GM23338 (cell line): Measurements from ENCODE around the gene DIP2C. TPM values are rescaled to one million over a fixed set of nuclear protein-coding genes. Genes with fewer than 3 reads are reported as not detected.

Experiments
- ATAC-seq: fragments of 200-7000 bp; cut with Tn5 transposase; 3 replicates; pipeline ENCODE4 v1.9.1; 2020
- DNase-seq: peaks from one replicate; pipeline ENCODE4 v3.0.0-alpha.2; 2015; ENCODE audit warnings: low spot score
- H2AFZ ChIP-seq: fragments of 200-600 bp; sonication (generic); 2 replicates; pipeline ENCODE4 v1.8.0; 2016; ENCODE audit warnings: antibody characterized with exemption, mild to moderate bottlenecking, moderate library complexity
- H3F3A ChIP-seq: fragments of 200-600 bp; sonication (generic); replicated peaks from 2 replicates; pipeline ENCODE4 v1.8.0; 2017; ENCODE audit warnings: antibody characterized with exemption, mixed run types, low read depth
- H3K27ac ChIP-seq: fragments of 200-600 bp; sonication (generic); 2 replicates; pipeline ENCODE4 v1.6.1; 2016; ENCODE audit warnings: low read depth
- H3K27me3 ChIP-seq: fragments of 200-600 bp; sonication (generic); 2 replicates; pipeline ENCODE4 v1.8.0; 2016; ENCODE audit warnings: mild to moderate bottlenecking, mixed run types, moderate library complexity; ENCODE audit not compliant: insufficient read depth
- H3K36me3 ChIP-seq: fragments of 200-600 bp; sonication (generic); 2 replicates; pipeline ENCODE4 v1.8.0; 2016; ENCODE audit warnings: mild to moderate bottlenecking; ENCODE audit not compliant: insufficient read depth
- H3K4me1 ChIP-seq: fragments of 200-600 bp; sonication (generic); 2 replicates; pipeline ENCODE4 v1.8.0; 2016; ENCODE audit warnings: mild to moderate bottlenecking, moderate library complexity; ENCODE audit not compliant: insufficient read depth
- H3K4me2 ChIP-seq: fragments of 200-600 bp; sonication (generic); 2 replicates; pipeline ENCODE4 v1.7.1; 2017; ENCODE audit warnings: mixed run types
- H3K4me3 ChIP-seq: fragments of 200-600 bp; sonication (generic); 2 replicates; pipeline ENCODE4 v1.6.1; 2016; ENCODE audit warnings: mixed run types
- H3K79me2 ChIP-seq: fragments of 200-600 bp; sonication (generic); replicated peaks from 2 replicates; pipeline ENCODE4 v1.8.0; 2017; ENCODE audit warnings: mild to moderate bottlenecking; ENCODE audit not compliant: insufficient read depth
- H3K9me2 ChIP-seq: fragments of 200-600 bp; sonication (generic); 2 replicates; pipeline ENCODE4 v1.8.0; 2017; ENCODE audit not compliant: insufficient read depth
- H4K20me1 ChIP-seq: fragments of 200-600 bp; sonication (generic); replicated peaks from 2 replicates; pipeline ENCODE4 v1.8.0; 2017; ENCODE audit warnings: mild to moderate bottlenecking; ENCODE audit not compliant: insufficient read depth
- H3K27ac Mint-ChIP-seq: 2 replicates; pipeline ENCODE4 v1.8.0; 2020; ENCODE audit warnings: inconsistent platforms, mild to moderate bottlenecking, moderate library complexity, mixed read lengths
- H3K27me3 Mint-ChIP-seq: 3 replicates; pipeline ENCODE4 v1.8.0; 2022; ENCODE audit warnings: low read depth, mild to moderate bottlenecking, moderate library complexity, mixed read lengths, inconsistent platforms; ENCODE audit not compliant: insufficient read depth, poor library complexity
- H3K36me3 Mint-ChIP-seq: 3 replicates; pipeline ENCODE4 v1.8.0; 2021; ENCODE audit warnings: low read depth, mild to moderate bottlenecking, inconsistent platforms, moderate library complexity, mixed read lengths
- H3K4me1 Mint-ChIP-seq: 3 replicates; pipeline ENCODE4 v1.8.0; 2020; ENCODE audit warnings: mild to moderate bottlenecking, inconsistent platforms, mixed read lengths
- H3K4me3 Mint-ChIP-seq: 3 replicates; pipeline ENCODE4 v1.8.0; 2021; ENCODE audit warnings: moderate library complexity, mild to moderate bottlenecking, inconsistent platforms, mixed read lengths
- H3K9me3 Mint-ChIP-seq: 3 replicates; pipeline ENCODE4 v1.8.0; 2020; ENCODE audit warnings: moderate library complexity, mild to moderate bottlenecking, inconsistent platforms, mixed read lengths
- CREB1 ChIP-seq: fragments of 250-450 bp; sonication (Bioruptor Pico); IDR thresholded peaks from 2 replicates; pipeline ENCODE4 v1.5.0; 2020; ENCODE audit warnings: low read depth, mild to moderate bottlenecking, moderate library complexity
- ETS1 ChIP-seq: IDR thresholded peaks from 2 replicates; pipeline ENCODE4 v1.6.1; 2016; ENCODE audit warnings: antibody characterized with exemption
- EZH2 ChIP-seq: fragments of 200-600 bp; sonication (generic); IDR thresholded peaks from one replicate; pipeline ENCODE4 v1.8.0; 2017; ENCODE audit warnings: antibody characterized with exemption, mild to moderate bottlenecking, low read depth; ENCODE audit not compliant: unreplicated experiment
- JUNB ChIP-seq: IDR thresholded peaks from one replicate; pipeline ENCODE4 v1.6.1; 2016; ENCODE audit warnings: antibody characterized with exemption; ENCODE audit not compliant: unreplicated experiment
- POLR2AphosphoS5 ChIP-seq: IDR thresholded peaks from 2 replicates; pipeline ENCODE4 v1.6.1; 2016; ENCODE audit warnings: antibody characterized with exemption, low read depth
- STAT1 ChIP-seq: IDR thresholded peaks from one replicate; pipeline ENCODE4 v1.6.1; 2016; ENCODE audit warnings: antibody characterized with exemption; ENCODE audit not compliant: unreplicated experiment
- ZNF114 ChIP-seq: fragments of 250-450 bp; sonication (Bioruptor Pico); IDR thresholded peaks from 2 replicates; pipeline ENCODE4 v1.5.0; 2020; ENCODE audit warnings: mild to moderate bottlenecking, moderate library complexity
- ZNF331 ChIP-seq: fragments of 250-450 bp; sonication (Bioruptor Pico); IDR thresholded peaks from 2 replicates; pipeline ENCODE4 v1.5.0; 2020; ENCODE audit warnings: low read depth, mild to moderate bottlenecking, moderate library complexity
- ZNF462 ChIP-seq: fragments of 250-450 bp; sonication (Bioruptor Pico); IDR thresholded peaks from 2 replicates; pipeline ENCODE4 v1.5.0; 2020; ENCODE audit warnings: mild to moderate bottlenecking, moderate library complexity
- polyA plus RNA-seq: library from polyadenylated mRNA; unstranded; fragments of >200 nt; fragmentation: Nextera tagmentation; extraction: Ambion mirVana; gene quantifications from 2 replicates; pipeline ENCODE4 v1.2.1, GENCODE V29; 2016
- total RNA-seq: library from RNA; depleted of rRNA; stranded (reverse); fragments of >200 nt; shearing (Covaris generic); gene quantifications from 2 replicates; pipeline ENCODE4 v1.2.3, GENCODE V29; 2014
- TF ChIP-seq, protein P1 (sequence below): IDR thresholded peaks from one replicate; pipeline ENCODE4 v1.6.1; 2018; ENCODE audit warnings: antibody characterized with exemption; ENCODE audit not compliant: unreplicated experiment

Gene DIP2C
- total and polyA plus RNA-seq, 2 experiments from 2014 or later: 5.1 to 7.7 TPM

GRCh38 chr10:279232-279631, 410.2 kb downstream of the DIP2C start:
- H3K4me1 ChIP-seq: no peaks in the 10 kb centered on the region
- H3F3A ChIP-seq: no peaks in the 10 kb centered on the region
- no peak overlapping the region for H3K27ac ChIP-seq
- H3K4me3 ChIP-seq: no peak overlapping the region
- Mint-ChIP-seq H3K27me3 (peaks cover 5% of the 10 kb centered on the region), H3K4me1 (peaks cover 10% of the 10 kb centered on the region), H3K4me3 (no peak overlapping the region), H3K9me3 (no peaks in the 10 kb centered on the region), H3K27ac (no peak overlapping the region), H3K36me3 (peaks cover 3% of the 10 kb centered on the region)
- H3K79me2 ChIP-seq: no peaks in the 10 kb centered on the region
- no peak overlapping the region for H2AFZ ChIP-seq
- H3K27me3 ChIP-seq: no peaks in the 10 kb centered on the region
- no peaks in the 10 kb centered on the region for H3K36me3 ChIP-seq
- H4K20me1 ChIP-seq: no peaks in the 10 kb centered on the region
- ATAC-seq (no peak), DNase-seq (no peak)
- no peaks in the 10 kb centered on the region for H3K9me2 ChIP-seq
- no peak overlapping the region for H3K4me2 ChIP-seq
- TF ChIP-seq ETS1 (no peak), ZNF331 (no peak), ZNF114 (CRISPR knock-in tag) (no peak), EZH2 (no peak), CREB1 (CRISPR knock-in tag) (no peak), STAT1 (no peak), ZNF462 (CRISPR knock-in tag) (no peak), POLR2AphosphoS5 (no peak), JUNB (no peak)
- TF ChIP-seq, protein P1, sequence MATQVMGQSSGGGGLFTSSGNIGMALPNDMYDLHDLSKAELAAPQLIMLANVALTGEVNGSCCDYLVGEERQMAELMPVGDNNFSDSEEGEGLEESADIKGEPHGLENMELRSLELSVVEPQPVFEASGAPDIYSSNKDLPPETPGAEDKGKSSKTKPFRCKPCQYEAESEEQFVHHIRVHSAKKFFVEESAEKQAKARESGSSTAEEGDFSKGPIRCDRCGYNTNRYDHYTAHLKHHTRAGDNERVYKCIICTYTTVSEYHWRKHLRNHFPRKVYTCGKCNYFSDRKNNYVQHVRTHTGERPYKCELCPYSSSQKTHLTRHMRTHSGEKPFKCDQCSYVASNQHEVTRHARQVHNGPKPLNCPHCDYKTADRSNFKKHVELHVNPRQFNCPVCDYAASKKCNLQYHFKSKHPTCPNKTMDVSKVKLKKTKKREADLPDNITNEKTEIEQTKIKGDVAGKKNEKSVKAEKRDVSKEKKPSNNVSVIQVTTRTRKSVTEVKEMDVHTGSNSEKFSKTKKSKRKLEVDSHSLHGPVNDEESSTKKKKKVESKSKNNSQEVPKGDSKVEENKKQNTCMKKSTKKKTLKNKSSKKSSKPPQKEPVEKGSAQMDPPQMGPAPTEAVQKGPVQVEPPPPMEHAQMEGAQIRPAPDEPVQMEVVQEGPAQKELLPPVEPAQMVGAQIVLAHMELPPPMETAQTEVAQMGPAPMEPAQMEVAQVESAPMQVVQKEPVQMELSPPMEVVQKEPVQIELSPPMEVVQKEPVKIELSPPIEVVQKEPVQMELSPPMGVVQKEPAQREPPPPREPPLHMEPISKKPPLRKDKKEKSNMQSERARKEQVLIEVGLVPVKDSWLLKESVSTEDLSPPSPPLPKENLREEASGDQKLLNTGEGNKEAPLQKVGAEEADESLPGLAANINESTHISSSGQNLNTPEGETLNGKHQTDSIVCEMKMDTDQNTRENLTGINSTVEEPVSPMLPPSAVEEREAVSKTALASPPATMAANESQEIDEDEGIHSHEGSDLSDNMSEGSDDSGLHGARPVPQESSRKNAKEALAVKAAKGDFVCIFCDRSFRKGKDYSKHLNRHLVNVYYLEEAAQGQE: no peak
